Activated T-helper 2 cell treated with anti-CD3 and anti-CD28 coated beads, Interferon-gamma antibody, Interleukin-2, Interleukin-4, amounts not matched to agents 10 μg/mL and 5 μg/mL and 100 μg/mL, durations not matched to agents 14 hours and 24 hours and 36 hours (primary cell): ENCODE measurements around the gene APBB1IP. TPM values are rescaled to one million over a fixed set of nuclear protein-coding genes. Genes with fewer than 3 reads are reported as not detected.
"Not testable (repeated sequence)": the region's sequence is repeated elsewhere in the genome, so short reads cannot be mapped to it uniquely, and the experiment has no call there.

Source experiments
- DNase-seq: peaks from one replicate; pipeline ENCODE4 v3.0.0; 2021; ENCODE audit warnings: low spot score
- H3K27ac Mint-ChIP-seq: one replicate; pipeline ENCODE4 v1.8.0; 2021; ENCODE audit warnings: mixed read lengths
- H3K27me3 Mint-ChIP-seq: one replicate; pipeline ENCODE4 v1.8.0; 2021; ENCODE audit warnings: low read depth, mixed read lengths
- H3K36me3 Mint-ChIP-seq: one replicate; pipeline ENCODE4 v1.8.0; 2021; ENCODE audit warnings: low read depth, mixed read lengths
- H3K4me1 Mint-ChIP-seq: one replicate; pipeline ENCODE4 v1.8.0; 2021; ENCODE audit warnings: low read depth, mixed read lengths
- H3K4me3 Mint-ChIP-seq: one replicate; pipeline ENCODE4 v1.8.0; 2021; ENCODE audit warnings: low read depth, mild to moderate bottlenecking, moderate library complexity, mixed read lengths
- H3K9me3 Mint-ChIP-seq: one replicate; pipeline ENCODE4 v1.8.0; 2021; ENCODE audit warnings: mixed read lengths
- intact Hi-C: fragments of 100-400 bp; cut with micrococcal nuclease; formaldehyde crosslinking; loops from one replicate; pipeline ENCODE4 v1.15.1; 2023
- total RNA-seq: library from RNA; stranded (reverse); gene quantifications from 2 replicates; pipeline ENCODE4 v1.2.3, GENCODE V29; 2022

The APBB1IP gene, protein sequence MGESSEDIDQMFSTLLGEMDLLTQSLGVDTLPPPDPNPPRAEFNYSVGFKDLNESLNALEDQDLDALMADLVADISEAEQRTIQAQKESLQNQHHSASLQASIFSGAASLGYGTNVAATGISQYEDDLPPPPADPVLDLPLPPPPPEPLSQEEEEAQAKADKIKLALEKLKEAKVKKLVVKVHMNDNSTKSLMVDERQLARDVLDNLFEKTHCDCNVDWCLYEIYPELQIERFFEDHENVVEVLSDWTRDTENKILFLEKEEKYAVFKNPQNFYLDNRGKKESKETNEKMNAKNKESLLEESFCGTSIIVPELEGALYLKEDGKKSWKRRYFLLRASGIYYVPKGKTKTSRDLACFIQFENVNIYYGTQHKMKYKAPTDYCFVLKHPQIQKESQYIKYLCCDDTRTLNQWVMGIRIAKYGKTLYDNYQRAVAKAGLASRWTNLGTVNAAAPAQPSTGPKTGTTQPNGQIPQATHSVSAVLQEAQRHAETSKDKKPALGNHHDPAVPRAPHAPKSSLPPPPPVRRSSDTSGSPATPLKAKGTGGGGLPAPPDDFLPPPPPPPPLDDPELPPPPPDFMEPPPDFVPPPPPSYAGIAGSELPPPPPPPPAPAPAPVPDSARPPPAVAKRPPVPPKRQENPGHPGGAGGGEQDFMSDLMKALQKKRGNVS
- total RNA-seq = 45.2 and 47.4 TPM in 2 replicates

DNA sequence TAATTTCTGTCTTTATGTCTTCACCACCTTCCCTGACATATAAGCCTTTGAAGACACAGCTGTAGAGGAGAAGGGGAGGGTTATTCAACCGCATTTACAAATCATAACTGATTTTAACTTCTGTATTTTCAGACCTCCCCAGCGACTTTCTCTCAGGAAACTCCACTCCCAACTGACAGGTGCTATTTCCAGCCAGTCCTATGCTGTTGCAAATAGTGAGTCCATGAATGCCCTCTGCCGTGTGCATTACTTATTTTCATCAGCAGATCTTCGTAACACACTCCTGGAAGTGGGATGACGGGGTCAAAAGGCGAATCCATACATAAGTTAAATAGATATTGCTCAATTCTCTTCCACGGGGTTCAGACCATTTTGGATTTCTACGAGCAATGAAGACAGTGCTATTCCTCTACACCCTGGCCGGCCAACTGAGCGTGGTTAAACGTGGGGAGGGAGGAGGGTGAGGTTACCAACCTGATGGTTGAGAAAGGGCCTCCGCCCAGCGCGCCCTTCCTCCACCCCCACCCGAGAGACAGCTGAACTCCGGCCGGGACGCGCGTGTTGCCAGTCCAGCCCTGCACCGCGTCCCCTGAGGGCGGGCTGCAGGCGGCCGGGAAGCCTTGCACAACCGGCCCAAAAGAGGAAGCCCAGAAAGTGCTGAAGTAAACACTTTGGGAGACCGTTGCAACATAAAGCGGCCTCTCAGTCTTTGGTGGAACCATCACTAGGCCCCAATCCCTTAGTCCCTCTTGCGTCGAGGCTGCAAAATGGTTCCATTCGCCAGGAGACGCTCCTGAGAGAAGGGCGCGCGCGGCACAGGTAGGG is at the start of gene APBB1IP:
Gene APBB1IP, plus strand, starts transcription at position 705 of the 825 bp plus-strand sequence. CDS start 53,986 bp downstream, outside the sequence.
- H3K9me3 Mint-ChIP-seq = no peaks in the 10 kb centered on the region
- intact Hi-C loops = loop anchor here (1.0 to 10.0 kb wide), 6 partner anchors 9 to 1067 kb away; partner anchors contain the start of genes ACBD5, PDSS1 and RAB18
- H3K27ac Mint-ChIP-seq = peak within 1 kb of the TSS; percentile 90
- H3K4me3 Mint-ChIP-seq = peak within 1 kb of the TSS; percentile 92
- H3K27me3 Mint-ChIP-seq = no peaks in the 10 kb centered on the region
- peaks cover 17% of the 10 kb centered on the region for H3K36me3 Mint-ChIP-seq
- peaks cover 39% of the 10 kb centered on the region for H3K4me1 Mint-ChIP-seq
- DNase-seq = peak; percentile 52

DNA sequence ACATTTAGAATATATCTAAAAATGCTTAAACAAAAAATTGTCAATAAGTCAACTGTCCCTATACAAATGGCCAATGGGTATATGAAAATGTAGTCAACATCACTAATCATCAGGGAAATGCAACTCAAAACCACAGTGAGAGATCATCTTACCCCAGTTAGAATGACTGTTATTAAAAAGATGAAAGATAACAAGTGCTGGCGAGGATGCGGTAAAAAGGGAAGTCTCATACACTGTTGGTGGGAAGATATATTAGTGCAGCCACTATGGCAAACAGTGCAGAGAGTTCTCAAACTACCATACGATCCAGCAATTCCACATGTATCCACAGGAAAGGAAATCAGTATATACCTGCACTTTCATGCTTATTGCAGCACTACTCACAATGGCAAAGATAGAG is 48.6 kb upstream of the APBB1IP start:
- Mint-ChIP-seq H3K4me3 (no peak overlapping the region), H3K27ac (no peak overlapping the region), H3K36me3 (no peaks in the 10 kb centered on the region), H3K9me3 (peaks cover 5% of the 10 kb centered on the region), H3K27me3 (peaks cover 21% of the 10 kb centered on the region), H3K4me1 (peaks cover 2% of the 10 kb centered on the region)
- no peak for DNase-seq
- intact Hi-C loops = no loop called here

DNA sequence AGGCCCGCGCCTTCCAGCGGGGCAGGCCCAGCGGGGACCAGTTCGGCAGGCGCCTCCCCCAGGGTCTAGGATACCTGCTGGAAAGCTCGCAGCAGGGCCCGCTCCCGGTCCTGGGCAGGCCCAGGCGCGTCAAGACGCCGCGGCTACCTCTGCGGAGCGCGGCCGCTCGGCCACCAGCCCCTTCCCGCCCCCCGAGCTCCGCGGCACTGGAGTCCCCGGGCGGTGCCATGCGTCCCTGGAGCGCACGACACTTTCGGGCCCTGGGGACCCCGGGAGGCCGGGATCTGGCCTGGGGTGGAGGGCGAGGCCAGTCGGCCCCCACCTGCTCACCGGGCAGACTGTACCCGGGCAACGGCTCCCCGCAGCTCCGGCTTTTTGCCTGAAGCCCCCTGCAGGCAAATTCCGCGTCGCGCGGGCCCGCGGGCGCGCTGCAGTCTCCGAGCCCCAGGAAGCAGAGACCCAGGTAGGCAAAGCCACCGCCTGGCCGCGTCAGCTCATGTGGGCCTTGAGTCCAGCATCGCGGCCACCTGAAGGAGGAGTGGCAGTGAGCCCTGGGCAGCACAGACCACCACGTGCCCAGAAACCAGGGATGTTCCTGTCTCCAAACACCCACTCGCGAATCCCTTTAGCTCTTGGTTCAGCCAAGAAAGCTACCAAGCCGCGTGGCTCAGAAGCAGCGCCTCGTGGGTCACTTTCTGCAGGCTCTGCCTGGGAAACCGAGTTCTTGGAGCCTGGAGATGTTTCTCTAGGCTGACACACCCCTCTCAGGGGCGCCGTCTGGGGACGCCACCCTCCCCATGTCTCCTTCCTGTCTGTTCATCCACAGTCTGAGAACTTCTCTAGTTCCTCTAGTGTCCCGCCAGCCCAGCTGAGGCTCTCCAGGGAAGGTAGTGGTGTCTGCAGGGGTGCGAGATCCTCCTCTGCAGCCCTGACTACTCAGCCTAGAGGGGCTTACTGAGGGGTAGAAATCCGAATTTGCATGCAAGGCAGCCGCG is 46.1 kb upstream of the APBB1IP start:
- H3K36me3 Mint-ChIP-seq = no peaks in the 10 kb centered on the region
- H3K4me3 Mint-ChIP-seq = no peak overlapping the region
- H3K27me3 Mint-ChIP-seq = peaks cover 21% of the 10 kb centered on the region
- intact Hi-C loops = no loop called here
- H3K9me3 Mint-ChIP-seq = peaks cover 5% of the 10 kb centered on the region
- H3K4me1 Mint-ChIP-seq = peaks cover 2% of the 10 kb centered on the region
- no peak overlapping the region for H3K27ac Mint-ChIP-seq
- no peak for DNase-seq

DNA sequence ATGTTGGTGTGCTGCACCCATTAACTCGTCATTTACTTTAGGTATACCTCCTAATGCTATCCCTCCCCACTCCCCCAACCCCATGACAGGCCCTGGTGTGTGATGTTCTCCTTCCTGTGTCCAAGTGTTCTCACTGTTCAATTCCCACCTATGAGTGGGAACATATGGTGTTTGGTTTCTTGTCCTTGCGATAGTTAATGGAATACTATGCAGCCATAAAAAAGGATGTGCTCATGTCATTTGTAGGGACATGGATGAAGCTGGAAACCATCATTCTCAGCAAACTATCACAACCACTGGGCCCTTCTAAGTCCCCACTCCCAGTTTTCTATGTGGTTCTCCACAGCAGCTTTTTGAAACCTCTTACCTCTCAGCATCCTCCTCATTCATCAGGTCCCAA is 39.8 kb upstream of the APBB1IP start:
- intact Hi-C loops = not testable (repeated sequence)

DNA sequence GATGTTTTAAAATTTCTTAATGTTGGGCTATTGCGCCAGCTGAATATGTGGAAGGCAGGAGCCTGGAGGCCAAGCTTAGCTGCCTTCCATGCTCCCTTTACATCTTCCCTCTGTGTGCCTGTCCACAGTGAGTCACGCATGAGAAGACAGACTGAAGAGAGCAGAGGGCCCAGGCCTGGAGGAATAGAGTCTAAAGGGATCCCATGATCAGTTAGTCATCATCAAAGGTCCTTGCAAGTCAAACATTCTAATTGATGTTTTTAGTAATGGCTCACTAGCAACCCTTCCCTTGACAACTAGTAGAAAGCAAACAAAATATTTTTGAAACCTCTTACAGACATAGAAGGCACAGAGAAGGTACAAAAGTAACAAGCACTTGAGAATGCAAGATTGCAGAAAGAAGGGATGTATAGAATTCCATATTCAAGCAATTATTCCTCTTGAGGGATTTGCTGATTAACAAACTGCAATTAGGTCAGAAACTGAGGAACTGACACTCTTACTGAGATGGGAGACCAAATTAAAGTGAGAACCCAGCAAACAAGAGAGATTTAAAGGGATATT is 30.7 kb upstream of the APBB1IP start:
- DNase-seq = no peak
- H3K27me3 Mint-ChIP-seq = peaks cover 30% of the 10 kb centered on the region
- no peak overlapping the region for H3K27ac Mint-ChIP-seq
- intact Hi-C loops = no loop called here
- no peaks in the 10 kb centered on the region for H3K36me3 Mint-ChIP-seq
- H3K4me3 Mint-ChIP-seq = no peak overlapping the region
- H3K4me1 Mint-ChIP-seq = no peaks in the 10 kb centered on the region
- H3K9me3 Mint-ChIP-seq = no peaks in the 10 kb centered on the region

More for the DNA sequence above, 39.8 kb upstream of the APBB1IP start:
- H3K36me3 Mint-ChIP-seq, H3K4me1 Mint-ChIP-seq, H3K27ac Mint-ChIP-seq, H3K4me3 Mint-ChIP-seq, DNase-seq, H3K9me3 Mint-ChIP-seq: not testable (repeated sequence)
- peaks cover 10% of the 10 kb centered on the region for H3K27me3 Mint-ChIP-seq

DNA sequence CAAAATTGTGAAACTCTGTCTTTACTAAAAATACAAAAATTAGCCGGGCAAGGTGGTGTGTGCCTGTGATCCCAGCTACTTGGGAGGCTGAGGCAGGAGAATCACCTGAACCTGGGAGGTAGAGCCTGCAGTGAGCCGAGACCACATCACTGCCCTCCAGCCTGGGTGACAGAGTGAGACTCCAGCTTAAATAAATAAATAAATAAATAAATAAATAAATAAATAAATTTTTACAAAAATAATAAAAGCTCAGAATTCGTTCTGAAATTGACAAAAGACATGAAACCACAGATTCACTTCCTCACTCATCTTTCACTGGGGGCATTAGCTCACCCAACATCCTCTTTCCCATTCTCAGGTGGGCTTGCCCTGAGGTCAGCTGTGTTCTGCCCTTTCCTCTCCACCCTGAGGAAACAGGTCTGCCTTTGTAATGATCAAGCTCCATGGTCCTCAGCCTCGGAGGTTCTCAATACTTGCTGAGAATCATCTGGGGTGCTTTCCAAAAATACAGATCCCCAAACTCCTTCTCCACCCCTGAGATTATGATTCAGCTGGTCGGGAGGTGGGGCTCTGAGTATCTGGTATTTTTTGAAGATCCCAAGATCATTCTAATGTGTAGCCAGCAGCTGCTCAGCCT is 29.2 kb upstream of the APBB1IP start:
- DNase-seq = no peak
- H3K4me1 Mint-ChIP-seq = no peaks in the 10 kb centered on the region
- no peak overlapping the region for H3K4me3 Mint-ChIP-seq
- peaks cover 32% of the 10 kb centered on the region for H3K27me3 Mint-ChIP-seq
- no peaks in the 10 kb centered on the region for H3K9me3 Mint-ChIP-seq
- no peaks in the 10 kb centered on the region for H3K36me3 Mint-ChIP-seq
- intact Hi-C loops = no loop called here
- no peak overlapping the region for H3K27ac Mint-ChIP-seq

DNA sequence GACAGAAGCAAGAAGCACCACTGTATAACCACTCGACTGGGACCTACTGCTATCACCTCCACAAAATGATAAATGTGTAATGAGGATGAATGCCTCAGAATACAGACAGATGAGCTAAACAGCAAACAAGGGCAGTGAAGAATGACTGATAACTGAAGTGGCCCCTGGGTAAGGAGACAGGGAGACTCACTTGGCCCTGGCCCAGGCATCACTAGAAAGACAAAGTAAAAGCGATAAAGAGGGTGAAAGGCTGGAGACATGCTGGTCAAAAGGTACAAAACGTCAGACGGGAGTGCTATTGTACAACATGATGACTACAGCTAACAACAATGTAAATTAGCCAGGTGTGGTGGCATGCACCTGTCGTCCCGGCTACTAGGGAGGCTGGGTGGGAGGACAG is 27.8 kb upstream of the APBB1IP start:
- intact Hi-C loops = no loop called here
- Mint-ChIP-seq H3K4me3 (no peak overlapping the region), H3K27ac (no peak overlapping the region), H3K27me3 (peaks cover 29% of the 10 kb centered on the region), H3K36me3 (no peaks in the 10 kb centered on the region), H3K9me3 (no peaks in the 10 kb centered on the region), H3K4me1 (no peaks in the 10 kb centered on the region)
- DNase-seq = no peak

DNA sequence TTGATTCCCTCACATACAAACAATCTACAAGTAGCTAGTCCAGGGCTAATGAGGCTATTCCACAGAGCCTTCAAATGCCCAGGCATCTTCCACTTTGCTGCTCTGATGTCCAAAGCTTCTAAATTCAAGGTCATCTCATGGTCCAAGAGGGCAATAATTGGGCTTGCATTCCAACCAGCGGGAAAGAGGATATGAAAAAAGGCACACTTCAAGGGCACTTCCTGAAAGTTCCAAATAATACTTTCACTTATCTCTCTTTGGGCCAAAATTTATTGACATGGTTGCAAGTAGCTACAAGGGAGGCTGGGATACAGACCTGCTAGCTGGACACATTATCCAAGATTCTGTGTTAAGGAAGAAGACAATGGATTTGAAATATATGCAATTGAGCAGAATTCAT is 25.2 kb upstream of the APBB1IP start:
- no peaks in the 10 kb centered on the region for H3K36me3 Mint-ChIP-seq
- intact Hi-C loops = no loop called here
- DNase-seq = no peak
- H3K27me3 Mint-ChIP-seq = peaks cover 43% of the 10 kb centered on the region
- no peaks in the 10 kb centered on the region for H3K4me1 Mint-ChIP-seq
- no peak overlapping the region for H3K4me3 Mint-ChIP-seq
- no peaks in the 10 kb centered on the region for H3K9me3 Mint-ChIP-seq
- H3K27ac Mint-ChIP-seq = no peak overlapping the region

DNA sequence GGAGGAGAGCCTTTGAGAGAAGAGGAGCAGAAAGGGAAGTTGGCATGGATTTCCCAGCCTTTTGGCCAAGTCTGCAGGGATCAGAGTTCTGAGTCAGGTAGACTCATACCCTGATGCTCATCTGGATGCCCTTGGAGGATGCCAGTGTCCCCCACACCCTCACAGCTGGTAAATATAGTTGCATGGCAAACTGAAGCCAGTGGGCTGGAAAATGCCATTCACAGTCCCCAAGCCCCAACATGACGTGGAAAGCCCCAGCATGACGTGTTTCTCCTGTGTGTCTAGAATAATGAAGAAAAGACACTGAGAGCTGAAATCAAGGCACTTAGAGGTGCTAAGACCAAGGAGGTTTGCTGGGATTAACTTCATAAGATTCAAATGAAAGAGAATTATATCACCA is 24.8 kb upstream of the APBB1IP start:
- Mint-ChIP-seq H3K36me3 (no peaks in the 10 kb centered on the region), H3K27ac (no peak overlapping the region), H3K4me3 (no peak overlapping the region), H3K9me3 (no peaks in the 10 kb centered on the region), H3K27me3 (peaks cover 43% of the 10 kb centered on the region), H3K4me1 (no peaks in the 10 kb centered on the region)
- no peak for DNase-seq
- intact Hi-C loops = no loop called here

DNA sequence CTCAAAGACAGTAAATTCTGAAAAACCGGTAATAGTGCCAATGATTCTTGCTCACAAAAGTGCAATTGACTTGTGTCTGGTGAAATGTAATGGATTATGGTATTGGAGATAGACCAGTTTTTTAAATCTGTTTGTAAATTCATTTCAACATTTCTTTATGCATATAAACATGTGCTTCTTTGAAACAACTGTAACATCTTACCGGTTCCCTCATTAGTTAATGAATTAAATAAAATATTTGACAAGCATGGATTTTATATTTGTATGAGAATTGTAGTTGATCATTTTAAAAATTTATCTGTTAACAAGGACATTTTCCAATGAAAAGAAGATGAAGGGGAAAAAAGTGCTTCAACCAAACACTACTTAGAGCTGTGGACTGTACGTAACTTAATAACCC is 21.0 kb upstream of the APBB1IP start:
- H3K36me3 Mint-ChIP-seq = no peaks in the 10 kb centered on the region
- H3K4me3 Mint-ChIP-seq = no peak overlapping the region
- H3K4me1 Mint-ChIP-seq = no peaks in the 10 kb centered on the region
- H3K9me3 Mint-ChIP-seq = no peaks in the 10 kb centered on the region
- peaks cover 34% of the 10 kb centered on the region for H3K27me3 Mint-ChIP-seq
- intact Hi-C loops = no loop called here
- DNase-seq = no peak
- H3K27ac Mint-ChIP-seq = no peak overlapping the region

DNA sequence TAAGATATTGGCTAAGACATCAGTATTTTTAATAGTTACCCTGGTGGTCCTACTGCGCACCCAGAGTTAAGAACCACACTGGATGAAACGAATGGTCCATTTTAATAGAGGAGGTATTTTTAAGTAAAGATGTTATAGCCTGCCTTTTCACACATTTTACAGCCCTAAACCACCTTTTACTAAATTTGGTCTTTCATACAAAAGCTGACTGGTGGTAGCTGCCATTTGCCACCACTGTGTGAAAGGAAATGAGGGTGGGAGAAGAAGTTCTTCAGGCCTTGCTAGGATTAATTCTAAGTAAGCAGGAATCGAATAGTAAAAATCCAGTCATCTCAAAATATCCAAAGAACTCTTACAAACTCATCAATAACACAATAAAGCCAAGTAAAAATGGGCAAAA is 15.2 kb upstream of the APBB1IP start:
- intact Hi-C loops = no loop called here
- Mint-ChIP-seq H3K4me3 (no peak overlapping the region), H3K36me3 (no peaks in the 10 kb centered on the region), H3K27ac (no peak overlapping the region), H3K4me1 (no peaks in the 10 kb centered on the region), H3K9me3 (no peaks in the 10 kb centered on the region), H3K27me3 (peaks cover 4% of the 10 kb centered on the region)
- DNase-seq = no peak
